GM18498 (cell line): ENCODE measurements around the gene PIK3CB.
"Not testable (repeated sequence)": the region's sequence is repeated elsewhere in the genome, so short reads cannot be mapped to it uniquely, and the experiment has no call there.

Experiments used
- ATAC-seq: cut with Tn5 transposase; IDR thresholded peaks from one replicate; pipeline ENCODE4 v1.9.1; 2021; ENCODE audit warnings: mild to moderate bottlenecking, moderate library complexity; ENCODE audit not compliant: unreplicated experiment

The PIK3CB gene

GRCh38 chr3:138768125-138768524 lies 66.6 kb downstream of the PIK3CB start:
- ATAC-seq, result no peak

- ATAC-seq, result no peak
These were observed 67.1 kb downstream of the PIK3CB start for GRCh38 chr3:138767498-138768104.

GRCh38 chr3:138761002-138761401 lies 73.7 kb downstream of the PIK3CB start:
- no peak for ATAC-seq

GRCh38 chr3:138748190-138748589 lies 86.5 kb downstream of the PIK3CB start:
- no peak for ATAC-seq

GRCh38 chr3:138747225-138747624 lies 87.5 kb downstream of the PIK3CB start:
- no peak for ATAC-seq

- ATAC-seq, result no peak
These were observed 94.7 kb downstream of the PIK3CB start for GRCh38 chr3:138740072-138740471.

- ATAC-seq, result no peak
These were observed 102.3 kb downstream of the PIK3CB start for GRCh38 chr3:138732456-138732855.

- no peak for ATAC-seq
These were observed 107.6 kb downstream of the PIK3CB start for GRCh38 chr3:138726946-138727730.

- not testable (repeated sequence) for ATAC-seq
These were observed 108.7 kb downstream of the PIK3CB start for GRCh38 chr3:138726042-138726441.

GRCh38 chr3:138725116-138725515 lies 109.6 kb downstream of the PIK3CB start:
- no peak for ATAC-seq

GRCh38 chr3:138724443-138724842 lies 110.3 kb downstream of the PIK3CB start:
- ATAC-seq, result no peak

- ATAC-seq, result no peak
These were observed 115.9 kb downstream of the PIK3CB start for GRCh38 chr3:138718849-138719248.

- peak; percentile 67 for ATAC-seq
These were observed 117.4 kb downstream of the PIK3CB start for GRCh38 chr3:138717348-138717747.

GRCh38 chr3:138712086-138712485 lies 122.6 kb downstream of the PIK3CB start:
- ATAC-seq, result no peak

- ATAC-seq, result no peak
These were observed 129.1 kb downstream of the PIK3CB start for GRCh38 chr3:138705675-138706074.

- ATAC-seq, result no peak
These were observed 137.9 kb downstream of the PIK3CB start for GRCh38 chr3:138696666-138697370.

GRCh38 chr3:138694287-138695007 lies 140.3 kb downstream of the PIK3CB start:
- ATAC-seq, result no peak

GRCh38 chr3:138692152-138692551 lies 142.6 kb downstream of the PIK3CB start:
- ATAC-seq, result no peak

- ATAC-seq, result no peak
These were observed 143.4 kb downstream of the PIK3CB start for GRCh38 chr3:138691351-138691750.

GRCh38 chr3:138690036-138690435 lies 144.7 kb downstream of the PIK3CB start:
- no peak for ATAC-seq

- no peak for ATAC-seq
These were observed 145.8 kb downstream of the PIK3CB start for GRCh38 chr3:138688871-138689299.
